Subcutaneous abdominal adipose tissue (tissue), 5 donors: Measurements from ENCODE around the gene HOMER2.

ENCODE experiments used
- H3K27ac ChIP-seq: one replicate; pipeline ENCODE4 v1.7.0; 2013; ENCODE audit warnings: low read depth, mild to moderate bottlenecking, inconsistent platforms, low read length, moderate library complexity
- H3K27me3 ChIP-seq, 5 donors: one replicate each; pipeline ENCODE4 v1.7.0; 2013; ENCODE audit warnings: low read length in 5 of 5, inconsistent platforms in 1 of 5; ENCODE audit not compliant: control insufficient read depth in 5 of 5, insufficient read depth in 4 of 5
- H3K36me3 ChIP-seq, 5 donors: one replicate each; pipeline ENCODE4 v1.7.0; 2013; ENCODE audit warnings: low read length in 5 of 5; ENCODE audit not compliant: control insufficient read depth in 5 of 5, insufficient read depth in 5 of 5
- H3K4me1 ChIP-seq, 5 donors: one replicate each; pipeline ENCODE4 v1.7.0; 2013; ENCODE audit warnings: low read length in 5 of 5, mild to moderate bottlenecking in 3 of 5, moderate library complexity in 1 of 5; ENCODE audit not compliant: control insufficient read depth in 5 of 5, insufficient read depth in 5 of 5
- H3K4me3 ChIP-seq, 5 donors: one replicate each; pipeline ENCODE4 v1.7.0; 2013; ENCODE audit warnings: low read length in 5 of 5, low read depth in 1 of 5
- H3K9ac ChIP-seq, 5 donors: one replicate each; pipeline ENCODE4 v1.7.0; 2013; ENCODE audit warnings: low read length in 5 of 5, mild to moderate bottlenecking in 4 of 5, moderate library complexity in 3 of 5
- H3K9me3 ChIP-seq, 5 donors: one replicate each; pipeline ENCODE4 v1.7.0; 2013; ENCODE audit warnings: low read length in 5 of 5; ENCODE audit not compliant: control insufficient read depth in 5 of 5
- donor health status: healthy.
- donor health status: healthy.
- donor health status: healthy.
- donor health status: healthy.
- donor health status: healthy.

Gene HOMER2

GRCh38 chr15:82918607-82919230 lies 33.8 kb downstream of the HOMER2 start:
- no peaks in the 10 kb centered on the region for H3K27me3 ChIP-seq
- H3K4me3 ChIP-seq, result no peak overlapping the region
- no peaks in the 10 kb centered on the region for H3K36me3 ChIP-seq
- H3K4me1 ChIP-seq, result no peaks in the 10 kb centered on the region
- no peak overlapping the region for H3K27ac ChIP-seq
- no peak overlapping the region for H3K9ac ChIP-seq
- H3K9me3 ChIP-seq, result no peaks in the 10 kb centered on the region

DNA sequence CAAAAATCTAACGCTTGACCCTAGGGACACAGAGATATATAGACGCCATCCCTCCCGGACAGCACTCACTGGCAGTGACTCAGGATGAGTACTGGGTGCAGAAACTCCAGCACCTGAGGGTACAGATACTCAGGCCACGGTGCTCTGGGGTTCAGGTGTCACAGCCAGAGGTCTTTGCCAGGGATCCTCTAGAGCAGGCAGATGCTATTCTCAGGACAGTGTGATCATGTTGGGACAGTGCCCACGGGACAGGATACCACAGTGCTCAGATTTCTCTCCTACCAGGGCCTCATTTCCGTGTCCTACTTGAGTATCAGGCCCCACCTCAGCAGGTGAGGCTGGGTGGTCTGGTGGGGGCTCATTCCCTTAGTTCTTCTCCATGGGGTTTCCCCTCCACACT lies 34.4 kb downstream of the HOMER2 start:
- no peaks in the 10 kb centered on the region for H3K4me1 ChIP-seq
- no peak overlapping the region for H3K9ac ChIP-seq
- H3K36me3 ChIP-seq, result no peaks in the 10 kb centered on the region
- H3K4me3 ChIP-seq, result no peak overlapping the region
- H3K27me3 ChIP-seq, result no peaks in the 10 kb centered on the region
- no peaks in the 10 kb centered on the region for H3K9me3 ChIP-seq
- H3K27ac ChIP-seq, result no peak overlapping the region

DNA sequence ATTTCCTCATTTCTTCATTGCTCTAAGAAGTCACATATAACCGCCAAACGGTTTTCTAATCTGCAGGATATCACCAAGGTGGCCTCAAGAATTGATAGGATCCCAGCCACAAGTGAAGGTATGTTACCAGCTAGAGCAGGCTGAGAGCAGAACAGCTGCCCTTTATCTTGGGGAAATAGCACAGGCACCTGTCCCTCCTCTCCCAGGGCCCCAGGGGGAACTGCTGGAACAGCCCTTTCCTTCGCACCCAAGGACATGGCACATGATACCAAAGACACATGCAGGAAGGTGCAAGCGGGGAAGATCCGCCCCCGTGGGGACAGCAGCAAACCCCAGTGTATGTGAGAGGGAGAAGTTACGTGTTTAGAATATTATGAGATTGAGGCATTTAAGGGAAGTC lies 35.3 kb downstream of the HOMER2 start:
- Histone ChIP-seq H3K27me3 (no peaks in the 10 kb centered on the region), H3K4me1 (no peaks in the 10 kb centered on the region), H3K4me3 (no peak overlapping the region), H3K36me3 (no peaks in the 10 kb centered on the region), H3K9me3 (no peaks in the 10 kb centered on the region), H3K9ac (no peak overlapping the region), H3K27ac (no peak overlapping the region)

- no peaks in the 10 kb centered on the region for H3K4me1 ChIP-seq
Observed at GRCh38 chr15:82916161-82916952, 36.2 kb downstream of the HOMER2 start.

DNA sequence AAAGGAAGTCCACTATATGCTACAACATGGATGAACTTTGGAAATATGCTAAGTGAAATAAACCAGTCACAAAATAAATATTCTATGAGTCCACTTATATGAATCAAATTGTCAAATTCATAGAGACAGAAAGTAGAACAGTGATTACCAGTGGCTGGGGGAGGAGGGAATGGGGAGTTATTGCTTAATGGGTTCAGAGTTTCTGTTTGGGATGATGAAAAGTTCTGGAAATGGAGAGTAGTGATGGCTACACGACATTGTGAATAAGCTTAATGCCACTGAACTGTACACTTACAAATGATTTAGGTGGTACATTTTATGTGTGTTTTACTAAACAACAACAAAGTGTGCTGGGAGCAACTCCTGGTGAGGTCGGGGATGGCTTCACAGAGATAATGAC lies 38.1 kb downstream of the HOMER2 start:
- Histone ChIP-seq H3K9me3 (peaks cover 0 to 2% (median 0%) of the 10 kb centered on the region in 5 donors), H3K36me3 (no peaks in the 10 kb centered on the region), H3K27ac (no peak overlapping the region), H3K9ac (no peak overlapping the region), H3K27me3 (no peaks in the 10 kb centered on the region), H3K4me1 (no peaks in the 10 kb centered on the region), H3K4me3 (no peak overlapping the region)

More at GRCh38 chr15:82916161-82916952, 36.2 kb downstream of the HOMER2 start:
- Histone ChIP-seq H3K4me3 (no peak overlapping the region), H3K36me3 (no peaks in the 10 kb centered on the region), H3K9me3 (no peaks in the 10 kb centered on the region), H3K27ac (no peak overlapping the region), H3K9ac (no peak overlapping the region), H3K27me3 (no peaks in the 10 kb centered on the region)

GRCh38 chr15:82911458-82911857 lies 41.1 kb downstream of the HOMER2 start:
- H3K9ac ChIP-seq, result no peak overlapping the region
- H3K4me1 ChIP-seq, result no peaks in the 10 kb centered on the region
- H3K4me3 ChIP-seq, result no peak overlapping the region
- peaks cover 0 to 11% (median 9%) of the 10 kb centered on the region in 5 donors for H3K9me3 ChIP-seq
- H3K27me3 ChIP-seq, result no peaks in the 10 kb centered on the region
- no peak overlapping the region for H3K27ac ChIP-seq
- H3K36me3 ChIP-seq, result no peaks in the 10 kb centered on the region

- no peak overlapping the region for H3K9ac ChIP-seq
- H3K27ac ChIP-seq, result no peak overlapping the region
Observed at GRCh38 chr15:82910721-82911120, 41.8 kb downstream of the HOMER2 start.

GRCh38 chr15:82909080-82909815 lies 43.3 kb downstream of the HOMER2 start:
- Histone ChIP-seq H3K4me1 (no peaks in the 10 kb centered on the region), H3K36me3 (no peaks in the 10 kb centered on the region), H3K4me3 (no peak overlapping the region), H3K9ac (no peak overlapping the region), H3K27me3 (no peaks in the 10 kb centered on the region), H3K27ac (no peak overlapping the region), H3K9me3 (peaks cover 0 to 11% (median 9%) of the 10 kb centered on the region in 5 donors)

More at GRCh38 chr15:82910721-82911120, 41.8 kb downstream of the HOMER2 start:
- Histone ChIP-seq H3K9me3 (peaks cover 0 to 11% (median 9%) of the 10 kb centered on the region in 5 donors), H3K4me3 (no peak overlapping the region), H3K27me3 (no peaks in the 10 kb centered on the region), H3K4me1 (no peaks in the 10 kb centered on the region), H3K36me3 (no peaks in the 10 kb centered on the region)

DNA sequence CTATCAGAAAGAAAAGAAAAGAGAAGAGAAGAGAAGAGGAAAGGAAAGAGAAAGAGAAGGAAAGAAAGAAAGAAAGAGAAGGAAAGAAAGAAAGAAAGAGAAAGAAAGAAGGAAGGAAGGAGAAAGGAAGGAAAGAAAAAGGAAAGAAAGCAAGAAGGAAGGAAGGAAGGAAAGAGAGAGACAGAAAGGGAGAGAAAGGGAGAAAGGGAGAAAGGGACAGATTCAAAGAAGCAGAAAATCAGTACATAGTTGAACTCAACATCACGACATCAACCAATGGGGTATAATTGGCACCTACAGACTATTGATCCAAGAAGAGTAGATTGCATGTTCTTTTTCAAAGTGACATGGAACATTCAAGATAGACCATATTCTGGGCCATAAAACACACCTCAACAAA lies 45.2 kb downstream of the HOMER2 start:
- Histone ChIP-seq H3K9ac (no peak overlapping the region), H3K9me3 (peaks cover 0 to 11% (median 9%) of the 10 kb centered on the region in 5 donors), H3K4me1 (no peaks in the 10 kb centered on the region), H3K4me3 (no peak overlapping the region), H3K36me3 (no peaks in the 10 kb centered on the region), H3K27ac (no peak overlapping the region), H3K27me3 (no peaks in the 10 kb centered on the region)

DNA sequence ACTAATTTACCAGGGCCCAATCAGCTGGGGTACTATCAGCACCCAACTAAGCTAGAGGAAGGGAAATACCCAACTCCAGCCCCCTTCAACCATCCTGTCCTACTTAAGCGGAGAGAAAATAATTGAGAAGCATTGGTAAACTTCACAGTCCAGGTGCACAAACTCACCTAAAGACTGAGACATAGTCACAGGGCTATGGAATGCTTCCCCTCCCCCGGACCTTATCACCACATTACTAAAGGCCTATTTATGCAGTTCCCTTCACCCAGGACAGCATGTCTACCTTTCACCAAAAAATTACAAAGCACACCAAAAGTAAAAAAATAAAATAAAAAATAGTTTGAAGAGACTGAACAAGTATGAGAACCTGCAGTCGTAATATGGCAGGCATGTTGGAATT lies 47.9 kb downstream of the HOMER2 start:
- H3K27me3 ChIP-seq, result peaks cover 0 to 3% (median 0%) of the 10 kb centered on the region in 5 donors
- no peaks in the 10 kb centered on the region for H3K36me3 ChIP-seq
- no peaks in the 10 kb centered on the region for H3K4me1 ChIP-seq
- H3K4me3 ChIP-seq, result no peak overlapping the region
- no peak overlapping the region for H3K27ac ChIP-seq
- peaks cover 0 to 11% (median 9%) of the 10 kb centered on the region in 5 donors for H3K9me3 ChIP-seq
- no peak overlapping the region for H3K9ac ChIP-seq
